Effector memory CD4-positive, alpha-beta T cell (primary cell): ENCODE results near the gene PIGR.

Experiments
- DNase-seq, 3 donors: peaks; one replicate each; pipeline ENCODE4 v3.0.0-alpha.2; 2020
- H3K27ac ChIP-seq: 2 replicates; pipeline ENCODE4 v1.7.0; 2013; ENCODE audit warnings: mild to moderate bottlenecking, low read length, moderate library complexity; ENCODE audit not compliant: insufficient read depth, poor library complexity, severe bottlenecking
- H3K27me3 ChIP-seq: replicated peaks from 2 replicates; pipeline ENCODE4 v1.7.0; 2013; ENCODE audit warnings: mild to moderate bottlenecking, low read length; ENCODE audit not compliant: insufficient read depth, control insufficient read depth, poor library complexity, severe bottlenecking
- H3K36me3 ChIP-seq: 2 replicates; pipeline ENCODE4 v1.7.0; 2013; ENCODE audit warnings: mild to moderate bottlenecking, low read length, moderate library complexity; ENCODE audit not compliant: control insufficient read depth, insufficient read depth
- H3K4me1 ChIP-seq: 2 replicates; pipeline ENCODE4 v1.7.0; 2013; ENCODE audit warnings: low read length, mild to moderate bottlenecking; ENCODE audit not compliant: control insufficient read depth, insufficient read depth, poor library complexity, severe bottlenecking
- H3K4me3 ChIP-seq: 2 replicates; pipeline ENCODE4 v1.7.0; 2013; ENCODE audit warnings: low read length, low read depth, mild to moderate bottlenecking; ENCODE audit not compliant: insufficient read depth, poor library complexity, severe bottlenecking
- H3K9me3 ChIP-seq: 2 replicates; pipeline ENCODE4 v1.7.0; 2013; ENCODE audit warnings: mild to moderate bottlenecking, low read length, moderate library complexity; ENCODE audit not compliant: control insufficient read depth

PIGR gene

GRCh38 chr1:206895837-206896242, 50.4 kb downstream of the PIGR start:
- DNase-seq = no peak
- Histone ChIP-seq H3K27ac (no peak overlapping the region), H3K27me3 (no peaks in the 10 kb centered on the region), H3K4me1 (peaks cover 4% of the 10 kb centered on the region), H3K4me3 (no peak overlapping the region), H3K36me3 (no peaks in the 10 kb centered on the region), H3K9me3 (no peaks in the 10 kb centered on the region)

- no peak overlapping the region for H3K4me3 ChIP-seq
- H3K9me3 ChIP-seq = no peaks in the 10 kb centered on the region
- no peaks in the 10 kb centered on the region for H3K27me3 ChIP-seq
- DNase-seq = no peak
- H3K27ac ChIP-seq = no peak overlapping the region
- peaks cover 6% of the 10 kb centered on the region for H3K4me1 ChIP-seq
- no peaks in the 10 kb centered on the region for H3K36me3 ChIP-seq
These were observed 50.9 kb downstream of the PIGR start for GRCh38 chr1:206895325-206895724.

- DNase-seq = no peak
- Histone ChIP-seq H3K27ac (no peak overlapping the region), H3K27me3 (no peaks in the 10 kb centered on the region), H3K9me3 (no peaks in the 10 kb centered on the region), H3K4me3 (no peak overlapping the region), H3K36me3 (no peaks in the 10 kb centered on the region), H3K4me1 (peaks cover 6% of the 10 kb centered on the region)
These were observed 52.9 kb downstream of the PIGR start for GRCh38 chr1:206893380-206893779.

GRCh38 chr1:206892351-206892984, 53.8 kb downstream of the PIGR start:
- DNase-seq = no peak
- no peaks in the 10 kb centered on the region for H3K9me3 ChIP-seq
- no peak overlapping the region for H3K27ac ChIP-seq
- H3K4me3 ChIP-seq = no peak overlapping the region
- no peaks in the 10 kb centered on the region for H3K36me3 ChIP-seq
- H3K27me3 ChIP-seq = no peaks in the 10 kb centered on the region
- peaks cover 6% of the 10 kb centered on the region for H3K4me1 ChIP-seq

GRCh38 chr1:206891412-206891811, 54.9 kb downstream of the PIGR start:
- Histone ChIP-seq H3K4me1 (peaks cover 6% of the 10 kb centered on the region), H3K27me3 (no peaks in the 10 kb centered on the region), H3K36me3 (no peaks in the 10 kb centered on the region), H3K4me3 (no peak overlapping the region), H3K27ac (no peak overlapping the region), H3K9me3 (no peaks in the 10 kb centered on the region)
- no peak for DNase-seq

GRCh38 chr1:206890125-206891060, 55.9 kb downstream of the PIGR start:
- Histone ChIP-seq H3K27ac (no peak overlapping the region), H3K27me3 (no peaks in the 10 kb centered on the region), H3K36me3 (no peaks in the 10 kb centered on the region), H3K4me1 (peaks cover 6% of the 10 kb centered on the region), H3K4me3 (no peak overlapping the region), H3K9me3 (no peaks in the 10 kb centered on the region)
- DNase-seq = no peak

- H3K4me3 ChIP-seq = no peak overlapping the region
- H3K27ac ChIP-seq = no peak overlapping the region
These were observed 58.6 kb downstream of the PIGR start for GRCh38 chr1:206887701-206888100.

GRCh38 chr1:206886831-206887230, 59.4 kb downstream of the PIGR start:
- no peak overlapping the region for H3K27ac ChIP-seq
- H3K27me3 ChIP-seq = no peaks in the 10 kb centered on the region
- H3K4me1 ChIP-seq = peaks cover 6% of the 10 kb centered on the region
- no peaks in the 10 kb centered on the region for H3K9me3 ChIP-seq
- no peaks in the 10 kb centered on the region for H3K36me3 ChIP-seq
- no peak overlapping the region for H3K4me3 ChIP-seq
- no peak for DNase-seq

More at GRCh38 chr1:206887701-206888100, 58.6 kb downstream of the PIGR start:
- no peaks in the 10 kb centered on the region for H3K27me3 ChIP-seq
- peaks cover 6% of the 10 kb centered on the region for H3K4me1 ChIP-seq
- no peak for DNase-seq
- no peaks in the 10 kb centered on the region for H3K36me3 ChIP-seq
- H3K9me3 ChIP-seq = no peaks in the 10 kb centered on the region

- no peak for DNase-seq
- H3K27ac ChIP-seq = no peak overlapping the region
These were observed 60.8 kb downstream of the PIGR start for GRCh38 chr1:206885341-206886060.

More at GRCh38 chr1:206885341-206886060, 60.8 kb downstream of the PIGR start:
- no peak overlapping the region for H3K4me3 ChIP-seq
- H3K36me3 ChIP-seq = no peaks in the 10 kb centered on the region
- no peaks in the 10 kb centered on the region for H3K4me1 ChIP-seq
- H3K27me3 ChIP-seq = no peaks in the 10 kb centered on the region
- no peaks in the 10 kb centered on the region for H3K9me3 ChIP-seq
